ENCODE results near the gene MUC2.

GRCh38 chr11:1033016-1033798, 41.5 kb upstream of the MUC2 start:
- TF ChIP-seq CTCF (conservative IDR thresholded peaks at IDR 0.05; ENCODE audit: low read length) (no peak), EZH2phosphoT487 (IDR thresholded peaks at IDR 0.05; ENCODE audit: borderline replicate concordance) (no peak)
